ENCODE data around the gene DNMT1. TPM values are rescaled to one million over a fixed set of nuclear protein-coding genes. Genes with fewer than 3 reads are reported as not detected.

The DNMT1 gene
- total RNA-seq, 1 experiment from 2014 or later = 117 TPM

GRCh38 chr19:10223488-10224213 lies 28.9 kb upstream of the DNMT1 start:
- DNase-seq = peak in 1 of 2 experiments; percentile 8
- Histone ChIP-seq H3K9me3 (ENCODE audit: insufficient read depth, low read depth) (no peaks in the 10 kb centered on the region), H3K4me2 (no peak overlapping the region), H3F3A (ENCODE audit: insufficient read depth, low read depth) (peaks cover 28% of the 10 kb centered on the region; the same call in 1 of the 2 replicates), H3K4me3 (no peak overlapping the region), H4K20me1 (ENCODE audit: insufficient read depth) (0 out of 2 replicates have a peak, but pooled peaks cover 4% of the 10 kb centered on the region), H3K27me3 (ENCODE audit: insufficient read depth, low read depth) (no peaks in the 10 kb centered on the region), H3K36me3 (ENCODE audit: low read depth) (no peaks in the 10 kb centered on the region), H3K27ac (no peak overlapping the region), H2AFZ (no peak overlapping the region), H3K4me1 (replicated peaks; ENCODE audit: insufficient read depth) (peaks cover 9% of the 10 kb centered on the region), H3K9me2 (ENCODE audit: insufficient read depth) (no peaks in the 10 kb centered on the region), H3K79me2 (ENCODE audit: low read depth) (no peaks in the 10 kb centered on the region)
- POLR2A ChIA-PET (ENCODE audit: unreplicated experiment) = no interaction called here
- TF ChIP-seq EZH2 (IDR thresholded peaks at IDR 0.05; ENCODE audit: low read depth) (no peak), CTCF (conservative IDR thresholded peaks at IDR 0.05) (no peak)
- CTCF ChIA-PET = no interaction called here
- intact Hi-C loops (cut with micrococcal nuclease; ENCODE audit: unreplicated experiment) = no loop called here
- no TSS peak for BruUV-seq (replicated peaks)

GRCh38 chr19:10222201-10222890 lies 27.6 kb upstream of the DNMT1 start:
- intact Hi-C loops (cut with micrococcal nuclease; ENCODE audit: unreplicated experiment) = no loop called here
- no peak overlapping the region for H3K4me3 ChIP-seq
- H3K79me2 ChIP-seq (ENCODE audit: low read depth) = no peaks in the 10 kb centered on the region
- no peak overlapping the region for H3K27ac ChIP-seq
- no peaks in the 10 kb centered on the region for H3K9me3 ChIP-seq (ENCODE audit: insufficient read depth, low read depth)
- H4K20me1 ChIP-seq (ENCODE audit: insufficient read depth) = 0 out of 2 replicates have a peak, but pooled peaks cover 4% of the 10 kb centered on the region
- H2AFZ ChIP-seq = no peak overlapping the region
- TSS peak; percentile 10 for BruUV-seq (replicated peaks)
- ChIA-PET POLR2A (ENCODE audit: unreplicated experiment) (no interaction called here), CTCF (no interaction called here)
- H3K36me3 ChIP-seq (ENCODE audit: low read depth) = no peaks in the 10 kb centered on the region
- H3K4me1 ChIP-seq (replicated peaks; ENCODE audit: insufficient read depth) = peaks cover 17% of the 10 kb centered on the region
- no peak overlapping the region for H3K4me2 ChIP-seq
- peaks cover 35% of the 10 kb centered on the region; the same call in 1 of the 2 replicates for H3F3A ChIP-seq (ENCODE audit: insufficient read depth, low read depth)
- no peaks in the 10 kb centered on the region for H3K9me2 ChIP-seq (ENCODE audit: insufficient read depth)
- DNase-seq = peak in 1 of 2 experiments; percentile 10
- no peak for TF ChIP-seq CTCF (conservative IDR thresholded peaks at IDR 0.05)
- TF ChIP-seq EZH2 (IDR thresholded peaks at IDR 0.05; ENCODE audit: low read depth) = no peak
- H3K27me3 ChIP-seq (ENCODE audit: insufficient read depth, low read depth) = no peaks in the 10 kb centered on the region

GRCh38 chr19:10220695-10221094 lies 25.9 kb upstream of the DNMT1 start:
- Histone ChIP-seq H3K79me2 (ENCODE audit: low read depth) (no peaks in the 10 kb centered on the region), H3K9me2 (ENCODE audit: insufficient read depth) (no peaks in the 10 kb centered on the region), H4K20me1 (ENCODE audit: insufficient read depth) (no peaks in the 10 kb centered on the region), H3K9me3 (ENCODE audit: insufficient read depth, low read depth) (no peaks in the 10 kb centered on the region), H3K36me3 (ENCODE audit: low read depth) (no peaks in the 10 kb centered on the region), H3K4me3 (no peak overlapping the region), H3K4me2 (no peak overlapping the region), H3K27me3 (ENCODE audit: insufficient read depth, low read depth) (no peaks in the 10 kb centered on the region), H3F3A (ENCODE audit: insufficient read depth, low read depth) (peaks cover 27% of the 10 kb centered on the region; the same call in 1 of the 2 replicates), H3K4me1 (replicated peaks; ENCODE audit: insufficient read depth) (peaks cover 20% of the 10 kb centered on the region), H3K27ac (no peak overlapping the region), H2AFZ (no peak overlapping the region)
- ChIA-PET POLR2A (ENCODE audit: unreplicated experiment) (no interaction called here), CTCF (interaction anchor here (0.7 kb wide), 3 partner anchors 15 to 265 kb away, joined by 4 to 7 read pairs (median 4); no protein-coding TSS in a partner anchor)
- intact Hi-C loops (cut with micrococcal nuclease; ENCODE audit: unreplicated experiment) = no loop called here
- no TSS peak for BruUV-seq (replicated peaks)
- TF ChIP-seq CTCF (conservative IDR thresholded peaks at IDR 0.05) (no peak), EZH2 (IDR thresholded peaks at IDR 0.05; ENCODE audit: low read depth) (no peak)
- DNase-seq = peak in 1 of 2 experiments; percentile 0
